ENCODE data around the gene CDR2. TPM values are rescaled to one million over a fixed set of nuclear protein-coding genes. Genes with fewer than 3 reads are reported as not detected.

CDR2 gene
- total RNA-seq, 1 donor from 2014 or later: 6.7 TPM

GRCh38 chr16:22315979-22316378, 58.4 kb downstream of the CDR2 start:
- Mint-ChIP-seq H3K36me3 (ENCODE audit: low read depth) (peaks cover 85% of the 10 kb centered on the region), H3K4me1 (no peaks in the 10 kb centered on the region), H3K27me3 (no peaks in the 10 kb centered on the region), H3K27ac (no peak overlapping the region), H3K4me3 (no peak overlapping the region), H3K9me3 (no peaks in the 10 kb centered on the region)
- ChIA-PET POLR2A (no interaction called here), CTCF (no interaction called here)
- intact Hi-C loops (cut with micrococcal nuclease): no loop called here
- DNase-seq: no peak
- TF ChIP-seq CTCF (IDR thresholded peaks at IDR 0.05): no peak
- ATAC-seq (ENCODE audit: low read depth): no peak

DNA sequence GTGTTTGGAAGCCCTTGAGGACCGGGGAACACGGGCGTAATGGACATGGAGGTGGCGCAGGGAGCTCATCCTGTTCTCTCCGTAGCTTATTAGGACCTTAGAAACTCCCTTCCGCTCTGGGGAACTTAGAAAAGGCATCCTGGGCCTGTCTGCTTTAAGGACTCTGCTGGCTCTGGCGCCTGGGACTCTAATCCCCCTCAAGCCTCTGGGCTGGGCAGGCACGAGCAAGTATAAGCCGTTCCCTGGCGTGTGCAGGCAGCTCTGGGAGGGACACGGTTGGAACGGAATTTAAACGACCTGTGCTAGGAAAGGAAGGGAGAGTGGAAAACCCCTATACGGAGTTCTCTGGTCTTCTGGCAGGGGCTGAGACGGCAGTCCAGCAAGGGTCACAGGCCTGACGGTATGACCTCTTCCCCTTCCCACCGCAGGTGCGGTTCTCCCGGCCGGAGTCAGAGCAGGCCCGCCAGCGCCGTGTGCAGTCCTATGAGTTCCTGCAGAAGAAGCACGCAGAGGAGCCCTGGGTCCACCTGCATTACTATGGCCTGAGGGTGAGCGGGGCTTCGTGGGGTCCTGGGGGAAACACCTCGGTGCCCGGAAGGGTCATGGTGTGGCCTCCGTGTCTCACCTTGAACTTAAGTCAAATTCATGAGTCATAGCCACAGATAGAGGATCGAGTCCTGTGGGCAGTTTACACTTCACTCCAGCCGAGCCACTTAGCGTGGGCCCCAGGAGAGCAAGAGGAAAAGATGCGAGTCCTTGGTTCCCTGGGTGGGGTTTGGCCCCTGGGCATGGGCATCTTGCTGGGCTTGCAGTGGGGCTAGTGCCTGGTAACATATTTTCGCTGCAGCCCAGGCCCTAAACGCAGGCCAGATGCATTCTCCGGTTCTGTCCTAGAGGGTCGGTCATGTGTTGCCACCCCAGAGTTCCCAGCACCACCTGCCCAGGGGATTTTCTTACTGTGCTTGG, 59.5 kb downstream of the CDR2 start:
- TF ChIP-seq CTCF (IDR thresholded peaks at IDR 0.05): no peak
- Mint-ChIP-seq H3K4me3 (no peak overlapping the region), H3K9me3 (no peaks in the 10 kb centered on the region), H3K27me3 (no peaks in the 10 kb centered on the region), H3K4me1 (no peaks in the 10 kb centered on the region), H3K27ac (no peak overlapping the region), H3K36me3 (ENCODE audit: low read depth) (peaks cover 82% of the 10 kb centered on the region)
- intact Hi-C loops (cut with micrococcal nuclease): no loop called here
- DNase-seq (no peak), ATAC-seq (ENCODE audit: low read depth) (no peak)
- ChIA-PET POLR2A (no interaction called here), CTCF (no interaction called here)

DNA sequence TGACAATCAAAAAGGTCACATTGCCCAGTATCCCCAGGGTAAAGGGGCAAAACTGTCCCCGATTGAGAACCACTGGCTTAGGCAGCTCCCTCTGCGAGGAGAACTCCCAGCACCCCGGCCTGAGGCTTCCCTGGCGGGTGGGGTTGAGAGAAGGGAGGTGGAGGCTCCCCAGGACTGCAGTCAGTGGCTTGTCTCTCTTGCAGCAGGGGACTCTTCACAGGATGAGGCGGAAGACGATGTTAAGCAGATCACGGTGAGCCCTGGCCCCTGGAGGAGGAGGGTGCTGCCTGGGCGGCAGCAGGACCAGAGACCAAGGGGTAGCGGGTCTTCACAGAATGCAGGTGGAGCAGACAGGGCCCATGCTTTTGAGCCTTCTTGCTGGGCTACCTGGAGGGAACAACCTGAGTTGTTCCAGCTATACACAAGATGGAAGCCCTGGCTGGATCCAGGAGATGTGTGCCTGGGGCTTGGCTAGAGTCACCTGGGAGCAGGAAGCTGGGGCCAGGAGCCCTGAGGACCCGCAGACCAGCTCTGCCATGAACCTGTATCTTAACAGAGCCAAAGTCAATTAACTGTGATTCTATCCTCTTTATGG, 60.4 kb downstream of the CDR2 start:
- Mint-ChIP-seq H3K36me3 (ENCODE audit: low read depth) (peaks cover 82% of the 10 kb centered on the region), H3K27me3 (no peaks in the 10 kb centered on the region), H3K27ac (no peak overlapping the region), H3K4me1 (no peaks in the 10 kb centered on the region), H3K9me3 (no peaks in the 10 kb centered on the region), H3K4me3 (no peak overlapping the region)
- intact Hi-C loops (cut with micrococcal nuclease): no loop called here
- TF ChIP-seq CTCF (IDR thresholded peaks at IDR 0.05): no peak
- ChIA-PET POLR2A (no interaction called here), CTCF (no interaction called here)
- ATAC-seq (ENCODE audit: low read depth) (no peak), DNase-seq (no peak)

DNA sequence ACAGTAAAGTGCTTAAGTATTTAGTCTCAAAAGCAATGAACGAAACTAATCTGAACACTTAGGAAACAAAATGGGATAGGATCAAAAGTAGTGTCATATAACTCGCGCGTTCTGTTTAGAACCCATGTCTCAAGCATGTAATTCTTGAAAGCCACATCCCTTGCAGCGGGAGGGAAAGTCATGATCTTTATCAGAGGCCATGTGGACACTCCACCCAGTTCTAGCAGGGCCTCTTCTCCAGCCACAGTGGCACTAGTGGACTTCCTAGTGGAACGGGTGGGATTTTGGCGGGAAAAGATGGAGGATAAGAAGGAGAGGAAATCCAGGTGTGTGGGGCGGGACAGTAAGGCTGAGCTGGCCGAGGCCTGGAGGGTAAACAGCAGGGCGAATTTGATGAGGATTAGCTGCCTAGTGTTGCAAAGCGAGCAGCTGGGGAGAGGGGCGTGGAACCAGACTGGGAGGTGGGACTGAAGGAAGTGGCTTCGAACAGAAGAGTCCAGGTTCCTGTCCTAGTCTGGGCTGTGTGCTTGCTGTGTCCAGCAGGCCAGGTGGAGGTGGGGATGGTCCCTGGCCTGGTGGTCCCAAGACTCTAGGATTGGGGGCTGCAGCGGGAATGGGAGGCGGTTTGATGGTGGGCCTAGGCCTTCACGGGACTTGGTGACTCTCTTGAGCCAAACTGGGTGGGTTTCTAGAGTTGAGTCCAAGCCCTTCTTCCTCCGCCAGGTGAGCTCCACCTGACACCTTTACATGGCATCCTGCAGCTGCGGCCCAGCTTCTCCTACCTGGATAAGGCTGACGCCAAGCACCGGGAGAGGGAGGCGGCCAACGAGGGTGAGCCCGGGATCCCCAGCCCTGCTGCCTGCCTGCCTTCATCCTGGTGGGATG, 61.3 kb downstream of the CDR2 start:
- H3K9me3 Mint-ChIP-seq: no peaks in the 10 kb centered on the region
- intact Hi-C loops (cut with micrococcal nuclease): no loop called here
- ChIA-PET POLR2A (interaction anchor here (0.7 kb wide), 1 partner anchor 95 kb away, joined by 3 read pairs; no protein-coding TSS in a partner anchor), CTCF (no interaction called here)
- H3K27me3 Mint-ChIP-seq: no peaks in the 10 kb centered on the region
- no peak for DNase-seq
- H3K4me3 Mint-ChIP-seq: no peak overlapping the region
- H3K4me1 Mint-ChIP-seq: no peaks in the 10 kb centered on the region
- H3K27ac Mint-ChIP-seq: no peak overlapping the region
- ATAC-seq (ENCODE audit: low read depth): no peak
- TF ChIP-seq CTCF (IDR thresholded peaks at IDR 0.05): no peak
- peaks cover 82% of the 10 kb centered on the region for H3K36me3 Mint-ChIP-seq (ENCODE audit: low read depth)

Data from activated B cell treated with CpG ODN at 0.5 μM for 24 hours (primary cell).